NOMO-1 (cell line): ENCODE measurements around the gene WDR18.
"Not testable (repeated sequence)": the region's sequence is repeated elsewhere in the genome, so short reads cannot be mapped to it uniquely, and the experiment has no call there.

ENCODE experiments used
- DNase-seq, 2 experiments: peaks; one replicate each; lab custom pipeline; 2025; ENCODE audit not compliant: unreplicated experiment in 2 of 2; lab: John Stamatoyannopoulos, UW

The WDR18 gene

DNA sequence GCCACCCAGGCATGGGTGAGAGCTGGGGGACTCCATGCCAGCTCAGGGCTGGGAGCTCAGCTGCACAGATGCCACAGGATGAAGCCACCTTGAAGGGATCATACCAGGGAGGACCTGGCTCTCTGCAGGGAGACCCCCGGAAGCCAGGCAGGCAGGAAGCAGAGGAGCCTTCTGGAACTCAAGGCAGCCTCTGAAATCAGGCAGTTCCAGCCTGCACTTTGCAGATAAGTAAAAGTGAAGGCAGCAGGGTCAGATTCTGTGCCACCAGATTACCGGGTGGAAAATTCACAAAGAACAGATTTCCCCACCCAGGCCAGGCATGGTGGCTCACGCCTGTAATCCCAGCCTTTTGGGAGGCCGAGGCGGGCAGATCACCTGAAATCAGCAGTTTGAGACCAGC lies 34.2 kb downstream of the WDR18 start:
- DNase-seq = no peak

GRCh38 chr19:1018932-1019615 lies 34.9 kb downstream of the WDR18 start:
- no peak for DNase-seq

GRCh38 chr19:1019616-1019961 lies 35.4 kb downstream of the WDR18 start:
- DNase-seq = no peak

- DNase-seq = peak in 1 of 2 experiments; percentile 39
Observed at GRCh38 chr19:1019980-1020867, 36.1 kb downstream of the WDR18 start.

- DNase-seq = peak; percentile 92 to 99
Observed at GRCh38 chr19:1020868-1021425, 36.8 kb downstream of the WDR18 start, which contains the start of gene TMEM259. TSS of gene TMEM259 (minus strand) at chr19:1021123. CDS start at chr19:1020996, 127 bp downstream.

- not testable (repeated sequence) for DNase-seq
Observed at GRCh38 chr19:1023883-1024188, 39.7 kb downstream of the WDR18 start.

GRCh38 chr19:1025080-1025479 lies 40.9 kb downstream of the WDR18 start:
- DNase-seq = not testable (repeated sequence)

GRCh38 chr19:1025960-1026782 lies 42.0 kb downstream of the WDR18 start, which contains the start of gene CNN2:
TSS of gene CNN2 (plus strand) at chr19:1026608. CDS start at chr19:1026662, 54 bp downstream.
- DNase-seq = peak; percentile 65 to 82

GRCh38 chr19:1026783-1027649 lies 42.9 kb downstream of the WDR18 start:
- peak in 1 of 2 experiments; percentile 24 for DNase-seq

DNA sequence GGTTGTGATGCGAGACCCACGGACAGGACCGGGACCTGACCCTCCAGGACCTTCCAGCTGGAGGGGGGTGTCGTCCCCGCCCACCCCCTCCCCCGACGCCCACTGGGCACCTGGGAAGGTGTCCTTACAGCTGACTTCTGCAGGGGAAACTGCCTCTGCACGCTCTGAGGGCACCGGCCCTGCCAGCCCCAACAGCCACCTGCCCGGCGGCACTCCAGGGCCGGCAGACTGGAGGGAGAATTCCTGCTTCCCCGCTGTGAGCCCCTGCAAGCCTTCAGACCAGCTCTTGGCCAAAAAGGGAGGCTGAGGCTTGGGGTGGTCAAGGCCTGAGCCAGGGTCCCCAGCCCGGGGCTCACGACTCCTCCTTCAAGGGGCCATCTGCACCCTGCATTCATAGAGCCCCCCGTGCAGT lies 43.5 kb downstream of the WDR18 start:
- no peak for DNase-seq

GRCh38 chr19:1028062-1028926 lies 44.1 kb downstream of the WDR18 start:
- peak; percentile 65 to 71 for DNase-seq

DNA sequence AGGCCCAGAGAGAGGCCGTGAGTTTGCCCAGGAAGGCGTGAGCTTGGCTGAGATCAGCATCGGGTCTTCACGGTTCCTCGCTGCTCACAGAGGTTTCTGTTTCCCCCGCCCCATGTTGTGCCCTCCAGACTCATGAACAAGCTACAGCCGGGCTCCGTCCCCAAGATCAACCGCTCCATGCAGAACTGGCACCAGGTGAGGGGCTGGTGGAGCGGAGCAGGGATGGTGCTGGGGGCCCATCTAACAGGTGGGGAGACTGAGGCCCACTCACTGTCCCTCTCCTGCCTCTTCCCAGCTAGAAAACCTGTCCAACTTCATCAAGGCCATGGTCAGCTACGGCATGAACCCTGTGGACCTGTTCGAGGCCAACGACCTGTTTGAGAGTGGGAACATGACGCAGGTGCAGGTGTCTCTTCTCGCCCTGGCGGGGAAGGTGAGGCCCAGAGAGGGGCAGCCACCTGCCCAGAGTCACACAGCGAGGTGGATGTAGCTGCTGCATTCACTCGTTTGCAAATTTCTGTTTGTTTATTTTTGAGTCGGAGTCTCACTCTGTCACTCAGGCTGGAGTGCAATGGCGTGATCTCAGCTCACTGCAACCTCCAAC lies 48.2 kb downstream of the WDR18 start:
- DNase-seq = no peak

DNA sequence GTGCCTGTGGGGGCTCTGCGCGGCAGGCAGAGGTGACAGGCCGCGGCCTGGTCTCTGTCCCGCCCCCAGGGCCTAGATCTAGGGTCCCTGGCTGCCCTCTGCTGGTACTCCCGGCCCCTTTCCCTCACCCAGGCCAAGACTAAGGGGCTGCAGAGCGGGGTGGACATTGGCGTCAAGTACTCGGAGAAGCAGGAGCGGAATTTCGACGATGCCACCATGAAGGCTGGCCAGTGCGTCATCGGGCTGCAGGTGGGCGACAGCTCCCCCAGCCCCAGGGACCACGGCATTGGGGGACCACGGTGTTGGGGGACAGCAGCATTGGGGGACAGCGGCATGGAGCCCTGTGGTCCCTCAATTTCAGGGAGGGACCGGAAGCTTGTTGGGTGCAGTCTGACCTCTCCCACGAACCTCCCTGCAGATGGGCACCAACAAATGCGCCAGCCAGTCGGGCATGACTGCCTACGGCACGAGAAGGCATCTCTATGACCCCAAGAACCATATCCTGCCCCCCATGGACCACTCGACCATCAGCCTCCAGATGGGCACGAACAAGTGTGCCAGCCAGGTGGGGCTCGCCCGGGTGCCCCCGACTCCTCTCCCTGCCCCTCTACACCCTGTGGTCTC lies 52.0 kb downstream of the WDR18 start:
- no peak for DNase-seq

- peak in 1 of 2 experiments; percentile 73 for DNase-seq
Observed at GRCh38 chr19:1037621-1038064, 53.5 kb downstream of the WDR18 start.

DNA sequence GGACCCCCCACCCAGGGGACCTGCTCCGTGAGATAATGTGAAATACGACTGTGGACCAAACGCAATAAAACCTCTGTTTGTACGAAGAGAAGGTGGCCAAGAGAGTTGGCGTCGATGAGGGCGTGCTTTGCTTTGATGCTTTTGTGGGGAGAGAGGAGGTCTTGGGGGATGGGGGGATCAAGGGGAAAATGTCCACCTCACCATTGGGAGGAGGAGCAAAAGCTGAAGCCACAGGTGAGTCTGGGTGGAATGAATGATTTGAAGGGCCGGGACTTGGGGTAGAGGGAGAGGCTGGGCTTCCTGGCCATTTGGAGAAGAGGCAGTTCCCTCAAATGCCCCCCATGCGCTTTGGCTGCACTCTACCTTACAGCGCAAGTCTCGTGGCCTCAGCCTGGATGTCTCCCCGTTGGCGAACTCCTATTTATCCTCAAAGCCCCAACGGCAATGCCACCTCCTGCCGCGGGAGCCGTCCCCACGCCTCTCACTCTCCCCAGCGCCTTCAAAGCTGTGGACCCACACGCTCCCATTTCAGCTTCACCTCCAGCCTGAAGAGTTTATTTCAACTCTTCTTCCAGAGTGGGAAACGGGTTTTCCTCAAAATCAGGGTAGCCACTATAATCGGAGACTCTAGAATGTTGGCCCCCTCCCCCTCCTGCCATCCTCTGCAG lies 55.0 kb downstream of the WDR18 start:
- DNase-seq = peak in 1 of 2 experiments; percentile 42

DNA sequence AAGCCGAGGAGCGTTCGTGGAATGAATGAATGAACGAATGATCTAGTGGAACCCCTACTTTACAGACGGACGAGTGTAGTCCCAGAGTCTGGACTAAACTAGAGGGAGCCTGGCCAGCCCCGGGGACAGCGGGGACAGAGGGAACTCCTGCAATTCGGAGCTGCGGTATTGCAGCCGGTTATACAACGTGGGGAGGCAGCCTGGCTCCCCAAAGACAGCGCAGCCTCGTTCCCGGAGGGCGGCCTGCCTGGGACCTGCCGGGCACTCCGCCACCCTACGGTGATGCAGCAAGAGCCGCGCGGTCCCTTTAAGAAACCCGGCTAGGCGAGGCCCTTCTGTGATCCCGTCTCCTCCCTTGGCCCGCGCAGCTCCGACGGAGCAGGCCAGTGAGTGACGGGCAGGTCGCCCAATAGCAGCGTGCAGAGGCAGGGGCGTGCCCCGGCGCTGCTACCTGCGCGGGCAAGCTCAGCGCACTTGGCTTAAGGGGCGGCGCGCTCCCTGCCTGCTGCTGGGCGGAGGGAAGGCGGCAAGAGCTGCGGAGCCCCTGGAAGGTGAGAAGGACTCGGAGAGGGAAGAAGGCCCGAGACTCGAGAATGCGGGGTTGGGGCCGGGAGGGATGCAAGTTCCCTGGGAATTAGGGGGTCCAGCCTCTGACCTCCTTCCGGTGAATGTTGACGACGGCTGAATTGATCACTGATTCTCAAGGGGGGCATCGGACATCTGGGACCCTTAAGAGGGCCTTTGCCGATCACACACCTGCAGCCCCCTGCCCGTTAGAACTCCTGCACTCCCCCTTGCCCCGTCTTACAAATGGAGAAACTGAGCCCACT lies 55.7 kb downstream of the WDR18 start, which contains the start of gene ABCA7:
TSS of gene ABCA7 (plus strand) at position 462 of the 830 bp plus-strand sequence. CDS start 1,255 bp downstream, outside the sequence.
- DNase-seq = peak; percentile 98 to 99
